GM19099 (cell line): ENCODE data around the gene TBL3.

Experiments
- POLR2A ChIP-seq: IDR thresholded peaks from 3 replicates; pipeline ENCODE4 v1.6.1; 2011; ENCODE audit warnings: low read depth; ENCODE audit not compliant: insufficient read length; ENCODE audit errors: extremely low read depth

The TBL3 gene

DNA sequence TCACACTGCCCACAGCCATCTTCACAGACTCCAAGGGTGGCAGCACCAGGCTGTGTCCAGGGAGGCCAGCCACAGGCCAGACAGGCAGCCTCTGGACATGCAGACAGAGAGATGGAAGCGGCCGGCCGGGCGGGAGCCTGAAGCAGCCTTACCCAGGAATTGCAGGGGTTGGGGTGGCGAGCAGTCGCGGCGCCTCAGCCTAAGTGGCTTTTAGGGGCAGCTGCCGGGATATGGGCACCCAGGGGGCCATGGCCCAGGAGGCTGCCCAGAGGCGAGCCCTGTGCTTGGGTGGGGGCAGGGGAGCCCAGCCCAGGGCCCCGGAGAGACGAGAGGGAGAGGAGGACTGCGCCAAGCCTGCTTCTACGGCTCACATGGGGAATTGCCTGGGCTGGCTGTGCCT, 53.4 kb downstream of the TBL3 start:
- no peak for TF ChIP-seq POLR2A

DNA sequence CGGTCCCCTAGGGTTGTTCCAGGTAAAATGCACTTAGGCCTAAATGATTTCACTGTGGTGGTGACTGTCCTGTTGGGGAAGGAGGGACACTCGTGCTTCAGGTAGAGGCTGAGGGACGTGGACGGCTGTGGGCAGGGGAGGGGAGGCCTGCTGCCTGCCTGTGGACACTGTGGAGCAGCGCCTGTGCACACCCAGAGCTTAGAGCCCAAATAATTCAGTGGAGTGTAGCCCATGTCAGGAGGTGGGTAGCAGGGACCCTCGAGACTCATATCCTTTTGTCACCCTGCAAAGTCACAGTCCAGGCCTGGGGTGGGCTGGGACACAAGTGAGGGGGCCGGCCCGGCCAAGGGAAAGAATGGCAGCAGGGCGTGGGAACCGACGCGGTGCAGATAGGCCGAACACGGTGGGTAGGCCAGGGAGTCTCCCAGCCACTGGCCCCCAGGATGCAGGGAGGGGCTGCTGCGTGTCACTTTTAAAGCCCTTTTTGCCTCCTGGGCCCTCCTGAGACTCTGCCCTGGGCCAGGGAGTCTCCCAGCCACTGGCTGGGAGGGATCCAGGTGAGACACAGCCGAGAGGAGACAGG, 54.1 kb downstream of the TBL3 start:
- TF ChIP-seq POLR2A, result no peak

DNA sequence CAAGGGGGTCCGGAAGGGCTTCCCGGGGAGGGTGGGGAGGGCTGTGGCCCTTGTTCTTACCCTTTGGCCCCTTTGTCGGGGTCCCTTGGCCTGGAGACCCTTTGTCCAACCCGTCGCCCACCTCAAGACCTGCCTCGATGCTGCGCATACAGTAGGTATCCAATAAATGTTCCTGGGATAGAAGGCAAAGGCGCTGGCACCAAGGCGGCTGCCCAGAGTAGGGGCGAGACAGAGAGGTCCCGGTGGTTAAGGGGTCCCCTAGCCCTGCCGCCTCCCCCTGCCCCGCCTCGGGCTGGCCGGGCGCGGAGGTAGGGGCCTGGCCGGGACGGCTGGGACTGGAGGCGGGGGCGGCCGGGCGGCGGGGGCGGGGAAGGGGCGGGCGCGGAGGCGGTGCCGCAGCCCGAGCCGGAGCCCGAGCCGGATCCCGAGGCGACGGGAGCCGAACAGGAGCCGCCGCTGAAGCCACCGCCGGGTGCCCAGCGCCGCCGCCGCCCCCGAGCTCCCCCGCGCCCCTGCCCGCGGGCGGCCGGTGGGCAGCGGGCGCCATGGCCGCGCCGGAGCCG, 54.7 kb downstream of the TBL3 start, which contains the start of gene NHERF2:
Gene NHERF2 (plus strand): TSS at position 442 of the 563 bp plus-strand sequence. CDS start 104 bp downstream, at position 546.
- no peak for TF ChIP-seq POLR2A

DNA sequence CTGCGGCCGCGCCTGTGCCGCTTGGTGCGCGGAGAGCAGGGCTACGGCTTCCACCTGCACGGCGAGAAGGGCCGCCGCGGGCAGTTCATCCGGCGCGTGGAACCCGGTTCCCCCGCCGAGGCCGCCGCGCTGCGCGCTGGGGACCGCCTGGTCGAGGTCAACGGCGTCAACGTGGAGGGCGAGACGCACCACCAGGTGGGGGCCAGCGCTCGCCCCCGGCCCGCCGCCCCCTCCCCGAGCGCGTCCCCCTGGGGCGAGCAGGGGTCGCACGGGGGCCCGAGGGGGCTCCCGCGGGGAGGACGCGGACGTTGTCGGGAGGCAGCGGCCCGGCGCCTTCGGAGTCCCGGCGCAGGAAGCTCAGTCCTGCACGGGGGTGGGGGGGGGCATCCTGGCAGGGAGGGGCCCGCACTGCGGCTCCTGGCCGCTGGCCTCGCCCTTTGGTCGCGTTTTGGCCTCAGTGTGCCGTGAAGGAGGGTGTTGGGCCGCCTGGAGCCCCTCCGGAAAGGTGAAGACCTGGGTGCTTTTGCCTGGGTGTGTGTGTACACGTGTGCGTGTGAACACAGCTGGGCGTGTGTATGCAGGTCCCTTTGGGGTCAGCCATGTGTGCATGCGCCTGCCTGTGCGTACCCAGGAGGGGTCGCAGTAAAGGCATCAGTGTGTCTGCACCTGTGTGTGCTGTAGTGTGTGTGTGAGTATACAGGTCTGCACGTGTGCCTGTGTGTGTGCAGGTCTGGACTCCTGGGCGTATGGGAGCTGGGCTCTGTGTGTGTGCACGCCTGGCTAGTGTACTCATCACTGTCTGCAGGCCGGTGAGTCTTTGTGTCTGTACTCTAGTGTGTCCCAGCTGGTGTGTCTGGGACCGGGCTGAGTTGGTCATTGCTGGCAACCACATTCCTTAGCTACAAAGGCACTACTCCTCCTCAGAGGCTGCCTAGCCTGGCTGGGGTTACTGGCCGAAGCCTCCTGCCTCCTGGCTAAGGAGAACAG, 55.5 kb downstream of the TBL3 start:
- no peak for TF ChIP-seq POLR2A

DNA sequence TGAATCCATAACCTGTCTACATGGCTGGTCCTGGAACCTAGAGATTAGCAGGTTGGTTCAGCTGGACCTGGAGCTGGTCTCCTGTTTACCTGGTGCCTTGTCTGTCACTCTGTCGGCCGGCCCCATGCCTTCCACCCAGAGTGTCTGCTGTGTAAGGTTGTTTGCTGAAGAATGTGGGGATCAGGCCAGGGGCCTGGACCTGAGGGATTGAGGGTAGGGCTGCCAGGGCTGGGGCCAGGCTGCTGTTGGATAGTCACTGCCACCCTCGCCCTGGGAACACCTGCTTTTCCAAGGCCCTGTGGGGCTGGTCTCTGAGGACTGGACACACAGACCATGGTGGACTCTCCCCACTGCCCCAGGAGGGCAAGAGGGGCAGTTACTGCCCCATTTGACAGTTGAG, 56.3 kb downstream of the TBL3 start:
- TF ChIP-seq POLR2A, result no peak

DNA sequence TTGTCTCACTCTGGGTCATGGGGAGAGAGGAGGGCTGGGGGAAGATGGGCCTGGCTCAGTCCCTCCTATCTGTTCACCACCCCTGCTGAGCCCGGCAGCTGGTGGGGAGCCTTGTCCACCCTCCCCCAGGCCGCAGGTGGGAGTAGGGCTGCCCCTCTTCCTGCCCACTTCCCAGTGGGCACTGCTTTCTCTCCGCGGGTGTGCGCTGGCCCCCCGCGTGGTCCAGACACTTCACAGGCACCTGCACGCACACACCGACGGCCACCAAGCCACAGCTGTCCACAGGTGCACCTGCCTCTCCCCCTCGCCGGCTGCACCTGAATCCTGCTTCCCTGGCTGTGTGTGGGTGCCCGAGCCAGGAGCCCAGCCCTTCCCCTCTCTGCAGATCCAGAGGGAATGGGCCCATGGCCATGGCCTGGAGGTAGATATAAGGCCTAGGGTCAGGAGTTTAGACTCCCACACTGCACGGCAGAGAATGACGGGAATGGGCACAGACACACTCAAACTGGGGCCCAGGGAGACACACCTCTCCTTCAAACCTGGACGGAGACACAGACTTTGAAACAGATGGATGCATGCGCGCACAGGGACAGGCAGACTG, 56.9 kb downstream of the TBL3 start:
- TF ChIP-seq POLR2A, result no peak

DNA sequence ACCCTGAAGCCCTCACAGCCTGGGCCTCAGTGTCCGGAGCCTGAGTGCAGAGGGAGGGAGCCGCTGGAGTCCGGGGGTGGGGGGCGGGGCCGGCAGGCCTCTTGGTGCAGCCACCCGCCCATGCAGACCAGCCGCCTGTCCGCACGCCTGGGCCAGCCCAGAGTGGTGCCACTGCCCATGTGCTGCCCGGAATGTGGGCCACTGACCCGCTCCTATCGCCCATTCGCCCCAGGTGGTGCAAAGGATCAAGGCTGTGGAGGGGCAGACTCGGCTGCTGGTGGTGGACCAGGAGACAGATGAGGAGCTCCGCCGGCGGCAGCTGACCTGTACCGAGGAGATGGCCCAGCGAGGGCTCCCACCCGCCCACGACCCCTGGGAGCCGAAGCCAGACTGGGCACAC, 57.5 kb downstream of the TBL3 start:
- TF ChIP-seq POLR2A, result no peak

DNA sequence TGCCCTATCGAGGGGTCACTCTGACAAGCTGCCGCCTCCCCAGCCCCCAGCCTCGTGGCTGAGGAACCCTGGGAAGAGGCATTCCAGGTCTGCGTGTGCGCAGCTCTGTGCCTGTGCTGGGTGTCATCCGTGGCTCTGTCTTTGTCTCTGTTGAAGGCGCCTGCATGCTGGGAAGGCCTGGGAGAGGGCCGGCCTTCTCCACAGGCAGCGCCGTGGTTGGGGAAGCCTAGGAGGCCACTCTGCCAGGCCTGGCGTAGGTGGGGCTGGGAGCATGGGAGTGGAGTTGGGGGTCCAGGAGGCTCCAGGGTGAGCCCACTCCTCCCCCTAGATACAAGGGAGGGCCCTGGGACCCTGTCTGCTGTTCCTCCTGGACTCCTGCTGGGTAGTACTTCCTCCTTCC, 58.2 kb downstream of the TBL3 start:
- TF ChIP-seq POLR2A, result no peak

DNA sequence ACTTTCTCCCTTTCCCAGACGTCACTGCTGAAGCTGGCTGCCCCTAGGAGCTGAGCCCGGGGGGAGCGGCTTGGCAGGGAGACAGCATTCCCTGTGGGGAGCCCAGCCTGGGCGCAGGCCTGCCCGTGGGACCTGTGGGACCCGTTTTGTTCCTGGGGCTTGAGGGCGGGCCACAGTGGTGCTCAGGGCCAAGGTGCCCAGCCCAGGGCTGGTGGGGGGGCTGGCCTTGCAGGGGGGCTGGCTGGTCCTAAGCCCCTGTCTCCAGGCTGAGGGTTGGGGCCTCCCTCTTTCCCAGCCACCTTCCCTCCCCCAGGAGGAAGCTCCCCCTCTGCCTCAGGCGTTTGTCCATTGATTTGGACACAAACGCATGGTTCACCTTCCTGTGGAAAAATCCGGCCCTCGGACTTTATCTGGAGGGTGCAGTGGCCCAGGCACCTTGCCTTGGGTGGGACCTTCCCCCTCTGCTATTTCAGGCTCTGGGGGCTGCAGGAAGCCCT, 59.3 kb downstream of the TBL3 start:
- TF ChIP-seq POLR2A, result no peak
